Measurements from ENCODE around the gene FBXO42. TPM values are rescaled to one million over a fixed set of nuclear protein-coding genes. Genes with fewer than 3 reads are reported as not detected.

Gene FBXO42
- total RNA-seq, 1 donor from 2014 or later = 36.6 TPM

GRCh38 chr1:16204634-16205333 is 147.5 kb downstream of the FBXO42 start:
- no peaks in the 10 kb centered on the region for H3K36me3 ChIP-seq
- H3K9me3 ChIP-seq = no peaks in the 10 kb centered on the region
- peaks cover 12 to 16% of the 10 kb centered on the region in 2 donors for H3K4me1 ChIP-seq
- DNase-seq (ENCODE audit: low spot score in 2 of 2) = no peak
- peak in 1 of 3 experiments; percentile 7 for TF ChIP-seq CTCF (IDR thresholded peaks at IDR 0.05)
- no peak overlapping the region for H3K27ac ChIP-seq
- no peaks in the 10 kb centered on the region for H3K27me3 ChIP-seq
- intact Hi-C loops (cut with DNase I) = no loop called here
- H3K4me3 ChIP-seq = no peak overlapping the region

- H3K36me3 ChIP-seq = no peaks in the 10 kb centered on the region
- H3K9me3 ChIP-seq = no peaks in the 10 kb centered on the region
- no peak overlapping the region for H3K4me3 ChIP-seq
- no peak for DNase-seq (ENCODE audit: low spot score in 2 of 2)
- H3K27me3 ChIP-seq = no peaks in the 10 kb centered on the region
- peaks cover 12 to 16% of the 10 kb centered on the region in 2 donors for H3K4me1 ChIP-seq
- no peak for TF ChIP-seq CTCF (IDR thresholded peaks at IDR 0.05)
- no peak overlapping the region for H3K27ac ChIP-seq
- intact Hi-C loops (cut with DNase I) = no loop called here
Observed at GRCh38 chr1:16204216-16204615, 148.1 kb downstream of the FBXO42 start.

GRCh38 chr1:16203550-16203949 is 148.7 kb downstream of the FBXO42 start:
- no peak overlapping the region for H3K27ac ChIP-seq
- H3K4me3 ChIP-seq = no peak overlapping the region
- intact Hi-C loops (cut with DNase I) = no loop called here
- H3K36me3 ChIP-seq = no peaks in the 10 kb centered on the region
- no peak for TF ChIP-seq CTCF (IDR thresholded peaks at IDR 0.05)
- H3K9me3 ChIP-seq = no peaks in the 10 kb centered on the region
- no peaks in the 10 kb centered on the region for H3K27me3 ChIP-seq
- H3K4me1 ChIP-seq = peaks cover 12 to 15% of the 10 kb centered on the region in 2 donors
- no peak for DNase-seq (ENCODE audit: low spot score in 2 of 2)

- Histone ChIP-seq H3K4me1 (peaks cover 12% of the 10 kb centered on the region in 2 donors), H3K27ac (no peak overlapping the region), H3K9me3 (no peaks in the 10 kb centered on the region), H3K36me3 (no peaks in the 10 kb centered on the region), H3K27me3 (no peaks in the 10 kb centered on the region), H3K4me3 (no peak overlapping the region)
- intact Hi-C loops (cut with DNase I) = no loop called here
- no peak for TF ChIP-seq CTCF (IDR thresholded peaks at IDR 0.05)
- DNase-seq (ENCODE audit: low spot score in 2 of 2) = no peak
Observed at GRCh38 chr1:16202281-16203210, 149.7 kb downstream of the FBXO42 start.

GRCh38 chr1:16199700-16200099 is 152.6 kb downstream of the FBXO42 start:
- H3K36me3 ChIP-seq = no peaks in the 10 kb centered on the region
- no peak overlapping the region for H3K27ac ChIP-seq
- no peak for TF ChIP-seq CTCF (IDR thresholded peaks at IDR 0.05)
- peaks cover 0 to 4% of the 10 kb centered on the region in 2 donors for H3K4me1 ChIP-seq
- no peak for DNase-seq (ENCODE audit: low spot score in 2 of 2)
- intact Hi-C loops (cut with DNase I) = no loop called here
- no peaks in the 10 kb centered on the region for H3K9me3 ChIP-seq
- H3K4me3 ChIP-seq = no peak overlapping the region
- H3K27me3 ChIP-seq = no peaks in the 10 kb centered on the region

Data from ascending aorta (tissue), 2 donors.